Activated naive CD8-positive, alpha-beta T cell treated with anti-CD3 and anti-CD28 coated beads, Interleukin-2, amount 10 ng/mL, durations not matched to agents 7 days and 5 days (primary cell): ENCODE measurements around the gene GNAZ. TPM values are rescaled to one million over a fixed set of nuclear protein-coding genes. Genes with fewer than 3 reads are reported as not detected.

Source experiments
- ATAC-seq: fragments of 150-1000 bp; cut with Tn5 transposase; one replicate; pipeline ENCODE4 v1.10.0; 2021; ENCODE audit warnings: low read depth, moderate library complexity
- POLR2A ChIA-PET: fragments of 350-600 bp; sonication (Branson Sonifier 250); formaldehyde crosslinking; loops from one replicate; lab custom pipeline; 2021; ENCODE audit warnings: antibody characterized with exemption; lab: Charles Lee
- DNase-seq: peaks from one replicate; pipeline ENCODE4 v3.0.0; 2021
- H3K27ac Mint-ChIP-seq: one replicate; pipeline ENCODE4 v1.8.0; 2022; ENCODE audit warnings: mild to moderate bottlenecking, mixed read lengths
- H3K27me3 Mint-ChIP-seq: one replicate; pipeline ENCODE4 v1.8.0; 2022; ENCODE audit warnings: mild to moderate bottlenecking, moderate library complexity, mixed read lengths
- H3K36me3 Mint-ChIP-seq: one replicate; pipeline ENCODE4 v1.8.0; 2021; ENCODE audit warnings: mild to moderate bottlenecking, mixed read lengths
- H3K4me1 Mint-ChIP-seq: one replicate; pipeline ENCODE4 v1.8.0; 2021; ENCODE audit warnings: mixed read lengths
- H3K4me3 Mint-ChIP-seq: one replicate; pipeline ENCODE4 v1.8.0; 2022; ENCODE audit warnings: mild to moderate bottlenecking, moderate library complexity, mixed read lengths
- H3K9me3 Mint-ChIP-seq: one replicate; pipeline ENCODE4 v1.8.0; 2021; ENCODE audit warnings: mixed read lengths
- total RNA-seq, 2 experiments: library from RNA; stranded (reverse); gene quantifications; one replicate each; pipeline ENCODE4 v1.2.3, GENCODE V29; 2021

Gene GNAZ
- total RNA-seq, 2 experiments from 2014 or later, result 0.20 to 0.22 TPM

GRCh38 chr22:23092217-23092955 lies 22.1 kb downstream of the GNAZ start:
- DNase-seq (no peak), ATAC-seq (no peak)
- no peaks in the 10 kb centered on the region for H3K36me3 Mint-ChIP-seq
- POLR2A ChIA-PET, result no interaction called here
- H3K9me3 Mint-ChIP-seq, result no peaks in the 10 kb centered on the region
- no peak overlapping the region for H3K27ac Mint-ChIP-seq
- no peak overlapping the region for H3K4me3 Mint-ChIP-seq
- peaks cover under 1% of the 10 kb centered on the region for H3K27me3 Mint-ChIP-seq
- H3K4me1 Mint-ChIP-seq, result peaks cover 11% of the 10 kb centered on the region

GRCh38 chr22:23093051-23093788 lies 22.9 kb downstream of the GNAZ start:
- DNase-seq, result no peak
- peaks cover 2% of the 10 kb centered on the region for H3K4me1 Mint-ChIP-seq
- H3K4me3 Mint-ChIP-seq, result no peak overlapping the region
- no peak overlapping the region for H3K27ac Mint-ChIP-seq
- H3K9me3 Mint-ChIP-seq, result no peaks in the 10 kb centered on the region
- no peak for ATAC-seq
- POLR2A ChIA-PET, result no interaction called here
- no peaks in the 10 kb centered on the region for H3K36me3 Mint-ChIP-seq
- no peaks in the 10 kb centered on the region for H3K27me3 Mint-ChIP-seq

- no peak overlapping the region for H3K27ac Mint-ChIP-seq
- H3K4me1 Mint-ChIP-seq, result no peaks in the 10 kb centered on the region
- ATAC-seq, result no peak
- H3K9me3 Mint-ChIP-seq, result no peaks in the 10 kb centered on the region
- H3K4me3 Mint-ChIP-seq, result no peak overlapping the region
- POLR2A ChIA-PET, result no interaction called here
- H3K27me3 Mint-ChIP-seq, result no peaks in the 10 kb centered on the region
- no peak for DNase-seq
- H3K36me3 Mint-ChIP-seq, result no peaks in the 10 kb centered on the region
Observed at GRCh38 chr22:23094260-23094659, 23.9 kb downstream of the GNAZ start.

GRCh38 chr22:23094695-23095681 lies 24.7 kb downstream of the GNAZ start:
- no peaks in the 10 kb centered on the region for H3K9me3 Mint-ChIP-seq
- H3K4me3 Mint-ChIP-seq, result no peak overlapping the region
- ATAC-seq (no peak), DNase-seq (no peak)
- POLR2A ChIA-PET, result no interaction called here
- H3K36me3 Mint-ChIP-seq, result no peaks in the 10 kb centered on the region
- H3K27me3 Mint-ChIP-seq, result no peaks in the 10 kb centered on the region
- H3K4me1 Mint-ChIP-seq, result no peaks in the 10 kb centered on the region
- no peak overlapping the region for H3K27ac Mint-ChIP-seq

GRCh38 chr22:23095733-23096342 lies 25.5 kb downstream of the GNAZ start:
- POLR2A ChIA-PET, result no interaction called here
- Mint-ChIP-seq H3K27ac (no peak overlapping the region), H3K36me3 (no peaks in the 10 kb centered on the region), H3K4me3 (no peak overlapping the region), H3K9me3 (no peaks in the 10 kb centered on the region), H3K27me3 (no peaks in the 10 kb centered on the region), H3K4me1 (no peaks in the 10 kb centered on the region)
- DNase-seq, result no peak
- no peak for ATAC-seq

- POLR2A ChIA-PET, result no interaction called here
- Mint-ChIP-seq H3K4me1 (no peaks in the 10 kb centered on the region), H3K9me3 (no peaks in the 10 kb centered on the region), H3K36me3 (no peaks in the 10 kb centered on the region), H3K27me3 (no peaks in the 10 kb centered on the region), H3K4me3 (no peak overlapping the region), H3K27ac (no peak overlapping the region)
- ATAC-seq (no peak), DNase-seq (no peak)
Observed at GRCh38 chr22:23097412-23098229, 27.3 kb downstream of the GNAZ start.

- H3K27me3 Mint-ChIP-seq, result no peaks in the 10 kb centered on the region
- ATAC-seq, result no peak
- no peak overlapping the region for H3K27ac Mint-ChIP-seq
- no peak overlapping the region for H3K4me3 Mint-ChIP-seq
- no peaks in the 10 kb centered on the region for H3K4me1 Mint-ChIP-seq
- POLR2A ChIA-PET, result no interaction called here
- no peaks in the 10 kb centered on the region for H3K9me3 Mint-ChIP-seq
- no peaks in the 10 kb centered on the region for H3K36me3 Mint-ChIP-seq
- DNase-seq, result no peak
Observed at GRCh38 chr22:23098230-23098705, 27.9 kb downstream of the GNAZ start.

GRCh38 chr22:23098718-23099530 lies 28.6 kb downstream of the GNAZ start:
- Mint-ChIP-seq H3K27me3 (no peaks in the 10 kb centered on the region), H3K27ac (no peak overlapping the region), H3K9me3 (no peaks in the 10 kb centered on the region), H3K4me3 (no peak overlapping the region), H3K4me1 (no peaks in the 10 kb centered on the region), H3K36me3 (no peaks in the 10 kb centered on the region)
- ATAC-seq, result no peak
- DNase-seq, result no peak
- POLR2A ChIA-PET, result no interaction called here

GRCh38 chr22:23099531-23099804 lies 29.1 kb downstream of the GNAZ start:
- Mint-ChIP-seq H3K36me3 (no peaks in the 10 kb centered on the region), H3K27ac (no peak overlapping the region), H3K27me3 (no peaks in the 10 kb centered on the region), H3K9me3 (no peaks in the 10 kb centered on the region), H3K4me3 (no peak overlapping the region), H3K4me1 (no peaks in the 10 kb centered on the region)
- POLR2A ChIA-PET, result no interaction called here
- DNase-seq, result no peak
- ATAC-seq, result no peak

- ATAC-seq (no peak), DNase-seq (no peak)
- Mint-ChIP-seq H3K4me1 (no peaks in the 10 kb centered on the region), H3K27me3 (no peaks in the 10 kb centered on the region), H3K36me3 (no peaks in the 10 kb centered on the region), H3K9me3 (no peaks in the 10 kb centered on the region), H3K4me3 (no peak overlapping the region), H3K27ac (no peak overlapping the region)
- POLR2A ChIA-PET, result interaction anchor here (0.5 kb wide), 1 partner anchor 819 kb away, joined by 5 read pairs; no protein-coding TSS in a partner anchor
Observed at GRCh38 chr22:23100124-23100801, 29.9 kb downstream of the GNAZ start.

- DNase-seq, result no peak
- no peak for ATAC-seq
- Mint-ChIP-seq H3K27me3 (no peaks in the 10 kb centered on the region), H3K4me3 (no peak overlapping the region), H3K4me1 (no peaks in the 10 kb centered on the region), H3K27ac (no peak overlapping the region), H3K9me3 (no peaks in the 10 kb centered on the region), H3K36me3 (no peaks in the 10 kb centered on the region)
- POLR2A ChIA-PET, result no interaction called here
Observed at GRCh38 chr22:23101524-23101923, 31.2 kb downstream of the GNAZ start.
